SH-SY5Y (cell line): Measurements from ENCODE around the gene MCF2L2.

Experiments
- GATA2 ChIP-seq: IDR thresholded peaks from 2 replicates; pipeline ENCODE4 v1.6.1; 2011; ENCODE audit warnings: mild to moderate bottlenecking, low read depth, low read length
- GATA3 ChIP-seq: IDR thresholded peaks from 2 replicates; pipeline ENCODE4 v1.6.1; 2011; ENCODE audit warnings: low read depth, mild to moderate bottlenecking, low read length, moderate library complexity

MCF2L2 gene

GRCh38 chr3:183360971-183361624 lies 67.3 kb downstream of the MCF2L2 start:
- no peak for TF ChIP-seq GATA3
- TF ChIP-seq GATA2, result no peak

- TF ChIP-seq GATA2, result no peak
- TF ChIP-seq GATA3, result no peak
Measured at GRCh38 chr3:183359036-183359435, 69.4 kb downstream of the MCF2L2 start.

GRCh38 chr3:183357564-183358079 lies 70.8 kb downstream of the MCF2L2 start:
- TF ChIP-seq GATA3, result no peak
- TF ChIP-seq GATA2, result no peak

GRCh38 chr3:183356920-183357319 lies 71.5 kb downstream of the MCF2L2 start:
- TF ChIP-seq GATA3, result no peak

GRCh38 chr3:183354874-183355273 lies 73.5 kb downstream of the MCF2L2 start:
- no peak for TF ChIP-seq GATA3
- TF ChIP-seq GATA2, result no peak

- TF ChIP-seq GATA3 (no peak), GATA2 (no peak)
Measured at GRCh38 chr3:183354325-183354831, 74.0 kb downstream of the MCF2L2 start.

- TF ChIP-seq GATA2 (no peak), GATA3 (no peak)
Measured at GRCh38 chr3:183353421-183353820, 75.0 kb downstream of the MCF2L2 start.

- TF ChIP-seq GATA3 (no peak), GATA2 (no peak)
Measured at GRCh38 chr3:183350164-183350563, 78.3 kb downstream of the MCF2L2 start.

GRCh38 chr3:183349421-183350157 lies 78.8 kb downstream of the MCF2L2 start:
- TF ChIP-seq GATA3 (no peak), GATA2 (no peak)

GRCh38 chr3:183342824-183343223 lies 85.6 kb downstream of the MCF2L2 start:
- no peak for TF ChIP-seq GATA3
- TF ChIP-seq GATA2, result no peak

- TF ChIP-seq GATA2 (no peak), GATA3 (no peak)
Measured at GRCh38 chr3:183341545-183342288, 86.7 kb downstream of the MCF2L2 start.

GRCh38 chr3:183340222-183340621 lies 88.2 kb downstream of the MCF2L2 start:
- no peak for TF ChIP-seq GATA3
- no peak for TF ChIP-seq GATA2

- TF ChIP-seq GATA2 (no peak), GATA3 (no peak)
Measured at GRCh38 chr3:183339461-183340086, 88.8 kb downstream of the MCF2L2 start.

- TF ChIP-seq GATA2, result no peak
- no peak for TF ChIP-seq GATA3
Measured at GRCh38 chr3:183338520-183338919, 89.9 kb downstream of the MCF2L2 start.

GRCh38 chr3:183332487-183332886 lies 95.9 kb downstream of the MCF2L2 start:
- no peak for TF ChIP-seq GATA3
- TF ChIP-seq GATA2, result no peak

GRCh38 chr3:183331498-183331897 lies 96.9 kb downstream of the MCF2L2 start:
- TF ChIP-seq GATA3 (no peak), GATA2 (no peak)
